Globus pallidus (tissue), 1 donor: ENCODE data around the gene DERL3.

Experiments used
- DNase-seq: peaks from one replicate; pipeline ENCODE4 v3.0.0-alpha.2; 2015; ENCODE audit warnings: low spot score

The DERL3 gene

DNA sequence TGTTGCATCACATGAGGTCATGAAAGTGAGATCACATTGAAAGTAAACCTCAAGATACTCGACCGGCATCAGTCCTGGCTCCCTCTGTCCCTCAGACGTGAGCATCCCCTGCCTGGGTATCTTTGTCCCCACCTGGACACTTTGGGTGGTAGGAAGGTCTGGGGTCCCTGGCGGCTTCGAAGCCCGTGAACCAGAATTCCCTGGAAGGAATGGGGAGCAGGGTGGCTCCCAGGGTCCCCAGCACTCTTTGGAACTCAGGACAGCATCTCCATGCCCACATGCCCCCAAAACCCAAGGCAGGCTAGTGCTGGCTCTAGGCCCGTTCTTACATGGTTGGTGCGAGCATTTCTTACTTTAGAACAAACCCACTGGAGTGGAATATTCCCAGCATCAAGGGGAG lies 7.5 kb downstream of the DERL3 start:
- DNase-seq = no peak

DNA sequence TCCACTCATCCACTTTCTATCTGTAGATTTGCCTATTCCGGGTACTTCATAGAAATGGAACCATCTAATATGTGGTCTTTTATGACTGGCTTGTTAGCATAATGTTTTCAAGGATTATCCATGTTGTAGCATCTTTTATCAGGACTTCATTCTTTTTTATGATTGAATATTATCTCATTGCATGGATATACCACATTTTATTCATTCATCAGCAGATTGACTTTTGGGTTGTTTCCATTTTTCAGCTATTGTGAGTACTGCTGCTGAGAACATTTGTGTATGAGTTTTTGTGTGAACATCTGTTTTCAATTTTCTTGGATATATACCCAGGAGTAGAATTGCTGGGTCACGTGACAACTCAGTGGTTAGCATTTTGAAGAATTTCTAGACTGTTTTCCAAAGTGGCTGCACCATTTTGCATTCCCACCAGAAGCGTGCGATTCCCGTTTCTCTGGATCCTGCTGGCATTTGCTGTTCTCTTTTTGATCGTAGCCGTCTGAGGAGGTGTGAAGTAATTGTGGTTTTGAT lies 8.9 kb downstream of the DERL3 start:
- DNase-seq = no peak

DNA sequence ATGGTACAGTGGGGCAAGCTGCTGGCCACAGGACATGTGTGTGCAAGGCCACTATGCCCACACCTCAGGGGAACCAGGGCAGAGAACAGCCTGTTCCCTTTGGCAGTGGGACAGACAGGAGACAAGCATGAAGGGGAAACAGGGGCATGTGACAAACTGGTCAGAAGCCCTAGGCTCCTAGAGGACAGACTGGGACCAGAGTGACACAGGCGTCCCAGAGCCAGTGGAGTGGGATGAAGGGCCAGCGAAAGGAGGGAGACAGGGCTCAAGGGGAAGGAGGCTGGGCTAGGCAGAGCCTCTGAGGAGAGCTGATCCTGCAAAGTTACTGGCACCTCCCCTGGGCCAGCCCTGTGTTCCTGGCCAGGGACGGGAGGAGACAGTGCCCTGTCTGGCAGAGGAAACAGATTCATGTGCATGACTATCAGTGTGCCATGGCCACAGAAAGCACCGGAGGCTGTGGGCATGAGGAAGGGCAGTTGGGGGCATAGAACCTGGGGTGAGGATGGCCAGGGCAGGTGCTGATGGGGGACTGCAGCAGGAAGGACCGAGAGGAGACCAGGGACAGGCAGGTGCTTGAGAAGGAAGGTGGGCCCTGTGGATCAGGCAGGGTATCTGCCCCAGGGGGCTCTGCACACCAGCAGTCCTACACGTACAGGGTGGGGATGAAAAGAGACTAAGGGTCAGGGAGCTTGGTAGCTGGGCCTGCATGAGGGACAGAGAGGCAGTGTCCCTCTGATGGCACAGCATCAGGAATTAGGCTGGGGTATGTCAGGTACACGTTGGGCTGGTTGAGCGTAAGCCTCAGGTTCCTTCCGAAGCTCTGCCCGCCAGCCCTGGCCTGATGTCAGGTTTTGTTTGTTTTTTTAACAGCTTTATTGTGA lies 9.8 kb downstream of the DERL3 start:
- no peak for DNase-seq

DNA sequence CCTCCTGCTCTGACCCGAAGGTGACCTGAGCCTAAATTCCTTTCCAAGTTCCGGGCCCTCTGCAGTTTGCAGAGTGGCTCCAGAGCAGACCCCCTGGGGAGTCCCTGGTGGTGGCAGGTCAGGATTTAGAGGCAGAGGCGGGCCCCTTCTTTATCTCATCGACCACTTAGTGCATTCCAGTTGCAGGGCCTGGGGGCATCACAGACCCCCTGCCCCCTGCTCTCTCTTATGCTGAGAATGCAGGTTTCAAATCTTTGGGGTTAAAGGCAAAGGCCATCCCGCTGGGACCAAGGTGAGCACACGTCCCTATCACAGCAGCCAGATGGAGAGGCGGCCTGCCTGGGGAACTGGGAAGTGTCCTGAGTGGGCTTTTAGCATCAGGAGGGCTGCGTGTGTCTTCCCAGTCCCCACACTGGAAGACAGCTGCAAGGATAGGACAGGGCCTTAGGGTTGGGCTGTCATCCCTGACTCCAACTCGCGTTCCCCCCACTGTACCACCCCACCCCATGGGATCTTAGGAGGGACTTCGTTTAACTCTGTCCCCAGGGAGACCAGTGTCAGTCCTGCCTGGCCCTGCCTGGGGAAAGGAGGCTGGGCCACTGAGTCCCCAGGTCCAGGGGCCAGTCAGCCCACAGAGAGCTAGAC lies 11.3 kb downstream of the DERL3 start:
- DNase-seq = no peak

DNA sequence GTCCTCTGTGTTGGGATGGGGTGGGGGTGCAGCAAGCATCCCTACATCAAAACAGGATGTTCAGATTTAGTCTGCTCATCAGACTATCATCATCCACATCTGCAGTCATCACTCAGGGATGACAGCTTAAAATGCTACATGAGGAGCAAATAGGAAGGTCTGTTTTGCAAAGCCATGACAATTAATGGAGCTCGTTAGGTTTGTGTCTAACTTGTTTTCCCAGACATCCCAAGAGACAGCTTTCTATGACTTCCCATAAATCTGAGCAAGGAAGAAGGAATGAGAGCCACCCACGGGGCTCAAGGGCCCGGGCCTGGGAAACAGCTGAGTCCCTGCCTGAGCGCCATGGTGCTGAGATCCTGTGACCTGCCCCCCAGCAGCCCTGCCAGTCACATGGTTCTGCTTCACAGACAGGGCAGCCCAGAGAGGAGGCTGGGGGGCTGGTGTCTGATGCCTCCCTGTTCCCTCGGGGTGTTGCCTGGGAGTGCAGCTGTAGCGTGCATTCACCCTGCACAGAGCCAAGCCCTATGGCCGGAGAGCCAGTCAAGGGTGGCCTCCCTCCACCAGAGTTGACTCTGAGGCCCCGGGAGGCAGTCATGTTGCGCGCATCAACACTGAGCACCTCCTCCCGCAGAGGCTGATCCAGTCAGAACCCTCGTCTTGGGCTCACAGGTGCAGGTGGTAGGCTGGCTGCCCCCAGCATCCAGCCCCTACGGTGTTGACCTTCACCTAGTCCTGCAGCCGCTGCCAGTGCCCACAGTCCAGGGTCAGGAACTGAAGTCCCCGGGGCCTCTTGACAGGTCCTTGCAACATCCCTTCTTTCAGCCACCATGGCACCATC lies 12.1 kb downstream of the DERL3 start:
- DNase-seq = no peak

DNA sequence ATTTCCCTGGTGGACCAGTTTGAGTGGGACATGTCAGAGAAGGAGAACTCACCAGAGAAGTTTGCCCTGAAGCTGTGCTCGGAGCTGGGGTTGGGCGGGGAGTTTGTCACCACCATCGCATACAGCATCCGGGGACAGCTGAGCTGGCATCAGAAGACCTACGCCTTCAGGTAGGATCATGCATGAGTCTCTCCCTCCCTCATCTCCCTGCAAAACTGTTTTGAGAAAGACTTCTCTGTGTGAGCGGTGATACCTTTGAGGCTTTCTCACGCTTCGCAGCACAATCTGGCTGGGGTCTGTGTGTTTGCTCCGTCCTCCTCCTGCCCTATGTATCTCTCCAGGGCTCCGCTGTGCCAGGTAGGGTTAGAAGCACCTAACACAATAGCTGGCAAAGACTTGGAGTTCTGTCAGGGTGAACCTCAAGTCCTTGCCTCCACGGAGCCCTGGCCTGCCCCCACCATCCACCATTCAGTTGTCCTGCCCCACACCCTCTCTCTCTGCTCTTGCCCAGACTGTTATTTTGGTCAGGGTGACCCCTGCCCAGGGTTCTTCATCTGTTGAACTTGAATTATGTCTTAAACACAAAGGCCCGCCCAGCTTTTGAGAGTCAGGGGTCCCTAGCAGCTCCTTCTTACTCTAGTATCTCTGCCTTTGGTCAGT lies 13.4 kb downstream of the DERL3 start:
- no peak for DNase-seq

DNA sequence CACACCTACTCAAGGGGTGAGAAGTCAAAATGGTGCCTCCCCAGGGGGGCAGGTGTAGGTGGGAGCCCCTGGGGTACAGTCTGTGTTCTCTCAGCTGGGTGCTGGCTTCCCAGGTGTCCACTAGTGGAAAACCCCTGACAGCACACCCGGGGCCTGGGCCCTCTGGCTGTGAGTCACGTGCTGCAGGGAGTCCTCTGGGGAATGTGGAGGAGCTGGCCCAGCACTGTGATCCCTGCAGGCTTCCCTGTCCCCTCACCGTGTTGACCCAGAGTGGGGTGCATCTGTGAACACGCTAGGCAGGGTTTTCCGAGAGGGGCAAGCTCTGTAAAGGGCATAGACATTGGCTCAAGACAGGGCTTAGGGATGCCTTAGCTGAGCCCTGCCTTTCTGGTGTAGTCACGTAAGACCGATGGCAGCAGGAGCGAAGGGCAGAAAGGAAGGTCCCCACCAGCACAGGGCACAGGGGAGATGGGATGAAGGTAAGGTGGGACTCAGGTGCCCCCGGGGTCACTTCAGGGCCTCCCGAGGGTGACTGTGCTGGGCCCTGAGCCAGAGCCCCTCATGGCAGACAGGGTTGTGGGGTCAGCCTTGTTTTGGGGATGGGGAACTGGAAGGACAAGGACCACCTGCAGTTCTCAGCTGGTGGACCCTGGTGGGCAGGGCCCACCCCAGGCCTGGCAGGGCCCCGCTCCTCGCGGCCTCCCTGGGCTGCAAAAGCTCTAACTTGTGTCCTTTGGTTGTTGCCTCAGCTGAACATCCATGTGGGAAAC lies 14.1 kb downstream of the DERL3 start:
- no peak for DNase-seq

DNA sequence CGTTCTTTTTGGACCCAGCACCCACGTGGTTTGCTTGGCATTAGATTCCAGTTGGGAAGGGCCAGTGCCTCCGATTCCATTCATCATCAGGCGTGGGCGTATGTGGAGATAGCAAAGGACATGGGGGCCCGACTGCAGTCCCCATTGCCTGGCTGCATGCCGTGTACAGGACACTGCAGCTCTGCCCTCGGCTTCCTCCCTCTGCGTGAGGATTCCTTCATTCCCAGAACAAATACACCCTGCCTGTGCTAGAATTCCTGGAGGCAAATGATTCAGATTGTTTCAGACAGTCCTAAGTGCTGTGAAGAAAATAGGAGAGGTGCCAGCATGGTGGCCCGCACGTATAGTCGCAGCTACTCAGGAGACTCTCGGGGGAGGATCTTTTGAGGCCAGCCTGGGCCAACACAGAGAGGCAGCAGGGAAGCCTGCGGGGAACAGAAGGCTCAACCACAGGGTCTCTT lies 15.4 kb downstream of the DERL3 start:
- no peak for DNase-seq

DNA sequence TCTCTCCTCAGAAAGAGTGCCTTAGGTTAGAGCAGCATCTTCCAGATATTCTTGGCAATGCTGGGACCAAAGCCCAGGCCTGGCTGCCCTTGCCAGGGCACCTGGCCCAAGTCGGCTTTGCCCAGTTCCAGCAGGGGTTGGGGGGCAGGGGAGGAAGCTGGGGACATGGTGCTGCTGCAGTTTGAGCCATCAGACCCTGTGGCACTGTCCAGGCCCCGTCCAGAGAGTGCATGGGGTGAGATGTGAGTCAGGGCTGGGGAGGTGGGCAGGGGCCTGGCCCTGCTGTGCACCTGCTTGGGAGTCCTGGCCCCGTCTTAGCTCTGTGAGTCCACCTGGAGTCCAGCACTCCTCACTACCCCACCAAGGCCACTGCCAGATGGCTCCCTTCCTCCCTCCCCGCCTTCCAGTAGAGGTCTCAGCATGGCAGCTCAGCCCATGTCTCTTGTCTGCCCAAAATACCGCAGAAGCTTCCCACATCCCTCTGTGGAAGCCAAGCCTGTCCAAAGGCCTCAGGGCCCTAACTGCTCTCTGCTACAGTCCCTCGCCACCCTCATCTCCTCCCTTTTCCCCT lies 16.6 kb downstream of the DERL3 start:
- DNase-seq = no peak

DNA sequence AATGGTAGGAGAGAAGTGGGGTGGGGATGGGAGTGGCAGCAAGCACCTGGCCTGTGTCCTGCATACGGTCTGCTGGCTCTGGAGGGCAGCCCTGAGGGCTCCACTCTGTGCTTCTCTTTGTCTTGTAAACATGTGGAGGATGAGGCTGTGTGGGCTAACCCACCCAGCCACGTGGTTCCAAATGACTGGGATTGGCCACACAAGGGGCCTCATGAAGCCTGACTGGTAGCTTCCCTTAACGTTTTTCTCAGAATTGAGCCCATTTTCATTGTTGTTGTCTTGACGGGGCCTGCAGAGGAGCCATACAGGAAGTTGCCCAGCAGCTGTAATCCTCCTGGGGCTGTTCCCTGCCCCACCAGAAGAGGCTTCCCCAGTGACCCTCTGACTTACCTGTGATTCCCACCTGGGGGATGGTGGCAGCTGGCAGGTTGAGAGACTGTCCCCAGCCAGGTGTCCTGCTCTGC lies 18.0 kb downstream of the DERL3 start:
- DNase-seq = no peak

DNA sequence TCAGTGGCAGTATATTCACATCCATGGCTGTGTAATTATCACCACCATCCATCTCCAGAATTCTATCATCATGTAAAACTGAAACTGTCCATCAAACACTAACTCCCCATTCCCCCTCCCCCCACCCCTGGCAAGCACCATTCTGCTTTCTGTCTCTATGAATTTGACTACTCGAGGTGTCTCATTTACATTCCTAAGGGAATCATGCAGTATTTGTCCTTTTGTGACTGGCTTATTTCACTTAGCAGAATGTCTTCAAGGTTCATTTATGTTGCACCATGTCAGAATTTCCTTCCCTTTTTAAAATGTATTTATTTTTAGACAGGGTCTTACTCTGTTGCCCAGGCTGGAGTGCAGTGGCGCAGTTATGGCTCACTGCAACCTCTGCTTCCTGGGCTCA lies 20.3 kb downstream of the DERL3 start:
- DNase-seq = no peak

DNA sequence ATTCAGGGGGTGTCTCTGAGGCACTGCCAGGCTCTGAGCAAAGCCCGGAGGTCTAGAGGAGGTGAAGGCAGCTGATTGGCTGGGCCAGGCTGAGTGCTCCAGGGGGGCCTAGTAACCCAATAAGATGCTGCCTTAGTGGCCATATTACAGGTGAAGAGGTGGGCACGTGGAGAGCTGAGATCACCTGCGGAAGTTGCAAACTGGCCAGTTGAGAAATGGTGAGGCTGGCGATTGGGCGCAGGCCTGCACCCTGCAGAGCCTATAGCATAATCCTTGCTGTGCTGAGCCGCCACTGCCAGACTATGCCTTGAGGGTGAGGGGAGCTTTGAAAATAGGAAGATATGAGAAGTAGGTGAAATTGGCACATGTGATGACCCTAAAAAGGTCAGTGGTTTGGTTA lies 21.7 kb downstream of the DERL3 start:
- DNase-seq = no peak

DNA sequence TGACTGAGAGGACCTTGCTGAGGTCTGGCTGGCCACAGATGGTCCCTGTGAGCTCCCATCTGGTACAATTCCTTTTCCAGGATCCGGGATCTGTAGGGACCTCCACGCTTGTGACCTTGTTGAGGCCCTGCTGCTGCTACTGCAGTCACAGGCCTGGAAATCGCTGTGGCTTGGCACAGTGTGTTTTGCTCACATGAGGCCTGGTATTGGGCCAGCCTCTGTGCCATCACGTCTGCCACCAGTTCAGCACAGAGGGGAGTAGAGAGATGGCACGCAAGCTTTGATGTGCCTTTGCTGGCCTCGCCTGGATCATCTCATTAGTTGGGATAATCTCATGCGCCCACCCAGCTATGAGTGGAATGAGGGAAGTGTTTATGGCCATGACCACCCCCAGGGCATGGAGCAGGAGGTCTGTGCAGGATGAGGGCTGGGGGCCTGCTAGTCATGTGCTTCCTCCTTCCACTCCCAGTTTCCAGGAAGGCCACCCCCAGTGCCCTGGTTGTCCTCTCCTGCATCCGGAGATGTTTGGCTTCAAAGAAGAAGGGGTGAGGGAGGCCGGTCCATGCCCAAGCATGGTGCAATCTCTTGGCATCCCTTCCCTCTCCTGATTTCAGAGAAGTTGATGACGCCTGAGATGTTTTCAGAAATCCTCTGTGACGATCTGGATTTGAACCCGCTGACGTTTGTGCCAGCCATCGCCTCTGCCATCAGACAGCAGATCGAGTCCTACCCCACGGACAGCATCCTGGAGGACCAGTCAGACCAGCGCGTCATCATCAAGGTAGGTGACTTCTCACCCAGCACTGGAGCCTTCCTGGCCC lies 22.4 kb downstream of the DERL3 start:
- DNase-seq = peak; percentile 84

DNA sequence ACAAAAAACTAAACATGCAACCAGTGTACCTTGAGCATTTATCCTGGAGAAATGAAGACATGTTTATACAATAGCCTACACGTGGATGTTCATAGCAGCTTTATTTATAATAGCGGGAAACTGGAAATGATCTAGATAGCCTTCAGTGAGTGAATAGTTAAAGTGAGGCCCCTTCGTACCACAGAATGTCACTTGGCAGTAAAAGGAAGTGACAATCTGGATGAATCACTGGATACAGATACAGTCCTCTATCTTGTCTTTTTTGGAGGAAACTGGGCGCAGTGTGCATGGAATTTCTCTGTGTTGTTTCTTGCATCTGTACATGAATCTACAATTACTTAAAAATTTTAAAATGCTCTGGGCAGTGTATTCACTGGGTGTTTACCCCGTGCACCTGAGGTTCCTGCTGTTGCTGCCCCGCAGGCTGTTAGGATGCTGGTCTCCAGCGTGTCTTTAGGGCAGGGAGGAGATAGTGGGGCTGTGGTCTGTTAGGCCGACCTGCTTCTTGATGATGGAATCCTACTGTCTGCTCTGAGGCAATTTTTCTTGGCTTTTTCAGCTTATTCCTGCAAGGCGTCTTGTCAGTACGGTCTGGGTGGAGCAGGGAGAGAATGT lies 23.2 kb downstream of the DERL3 start:
- no peak for DNase-seq

DNA sequence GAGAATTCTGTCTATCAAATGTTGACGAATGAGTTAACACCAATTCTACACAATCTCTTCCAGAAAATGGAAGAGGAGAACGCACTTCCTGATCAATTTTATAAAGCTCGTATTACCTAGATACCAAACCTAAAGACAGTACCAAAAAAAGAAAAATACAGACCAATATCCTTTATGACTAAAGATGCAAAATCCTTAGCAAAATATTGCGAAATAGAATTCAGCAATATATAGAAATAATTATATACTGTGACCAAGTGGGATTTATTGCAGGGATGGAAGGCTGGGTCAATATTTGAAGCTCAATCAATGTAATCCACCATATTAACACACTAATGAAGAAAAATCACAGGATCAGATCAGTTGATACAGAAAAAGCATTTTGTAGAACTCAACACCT lies 26.4 kb downstream of the DERL3 start:
- no peak for DNase-seq

DNA sequence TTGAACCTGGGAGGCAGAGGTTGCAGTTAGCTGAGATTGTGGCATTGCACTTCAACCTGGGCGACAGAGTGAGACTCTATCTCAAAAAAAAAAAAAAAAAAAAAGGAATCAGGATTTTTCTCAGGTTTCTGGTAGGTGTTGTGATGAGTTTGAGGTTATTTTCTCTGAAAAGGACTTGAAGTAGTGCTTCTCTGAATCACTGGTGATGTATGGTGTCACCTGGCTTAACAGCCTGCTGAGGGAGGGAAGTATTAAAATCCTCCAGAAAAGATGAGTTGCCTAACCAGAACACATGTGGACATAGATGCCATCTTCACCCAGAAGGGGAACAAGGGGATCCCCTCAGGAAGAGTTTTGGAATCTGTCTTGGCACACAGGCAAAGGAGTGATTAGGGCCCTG lies 32.0 kb downstream of the DERL3 start:
- DNase-seq = no peak

DNA sequence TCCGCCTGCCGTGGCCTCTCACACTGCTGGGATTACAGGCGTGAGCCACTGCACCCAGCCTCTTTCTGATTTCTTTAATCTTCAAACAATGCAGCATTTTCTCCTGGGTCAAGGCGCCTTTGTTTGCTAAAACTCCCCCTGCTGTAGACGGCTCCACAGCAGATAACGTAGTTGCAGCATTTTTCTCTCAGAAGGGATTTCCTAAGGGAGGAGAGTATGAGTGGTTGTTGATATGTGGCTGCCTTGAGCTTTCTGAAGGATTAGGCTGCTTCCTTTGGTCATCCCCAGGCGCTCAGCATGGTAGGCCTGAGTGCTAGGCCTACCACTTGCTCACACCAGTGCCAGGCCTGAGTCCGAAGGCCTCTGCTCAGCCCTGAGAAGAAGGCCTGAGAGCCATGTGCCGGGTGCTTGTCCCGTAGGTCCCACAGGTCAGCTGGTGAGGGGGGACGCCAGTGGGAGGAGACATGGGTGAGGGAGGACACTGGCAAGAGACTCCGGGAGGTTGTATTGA lies 34.0 kb downstream of the DERL3 start:
- DNase-seq = no peak

DNA sequence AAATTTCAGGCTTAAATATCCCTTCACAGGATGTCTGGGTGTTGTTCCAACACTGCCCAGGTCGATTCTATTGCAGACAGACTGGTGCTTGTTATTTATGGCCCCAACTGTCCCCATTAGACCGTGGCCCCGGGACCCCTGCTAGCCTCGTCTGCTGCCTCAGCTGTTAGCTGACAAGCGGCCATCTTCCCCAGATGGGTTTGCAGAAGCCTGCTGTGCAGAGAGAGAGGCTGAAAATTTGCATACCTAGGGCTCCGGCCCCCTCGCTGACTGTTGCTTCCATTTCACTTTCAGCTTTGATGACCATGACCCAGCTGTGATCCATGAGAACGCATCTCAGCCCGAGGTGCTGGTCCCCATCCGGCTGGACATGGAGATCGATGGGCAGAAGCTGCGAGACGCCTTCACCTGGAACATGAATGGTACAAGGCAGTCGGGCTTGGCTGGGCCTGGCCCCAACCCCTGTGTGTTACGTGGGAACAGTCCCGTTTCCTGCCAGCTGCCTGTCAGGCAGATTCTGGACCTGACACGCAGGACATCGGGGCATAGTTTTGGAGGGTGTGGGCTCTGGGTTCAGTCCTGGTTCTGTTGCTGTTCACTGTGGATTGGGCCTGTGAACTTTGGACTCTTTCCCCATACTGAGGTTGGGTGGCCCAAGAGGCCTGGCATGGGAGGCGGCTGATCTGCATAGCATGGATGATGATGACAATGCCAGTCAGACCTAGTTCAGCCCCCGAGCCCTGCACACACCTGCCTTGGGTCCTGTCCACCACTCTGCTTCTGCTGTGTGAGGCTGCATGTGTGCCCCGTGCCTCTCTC lies 35.6 kb downstream of the DERL3 start:
- DNase-seq = no peak
